T-helper 2 cell treated with Interferon-gamma antibody and Interleukin-4, amounts not matched to agents 5 μg/mL and 100 μg/mL, for 36 hours (primary cell): Measurements from ENCODE around the gene SESTD1.
"Not testable (repeated sequence)": the region's sequence is repeated elsewhere in the genome, so short reads cannot be mapped to it uniquely, and the experiment has no call there.

Experiments used
- DNase-seq: peaks from one replicate; pipeline ENCODE4 v3.0.0; 2021; ENCODE audit warnings: low spot score
- H3K27ac Mint-ChIP-seq: one replicate; pipeline ENCODE4 v1.8.0; 2021; ENCODE audit warnings: mild to moderate bottlenecking, mixed read lengths
- H3K27me3 Mint-ChIP-seq: one replicate; pipeline ENCODE4 v1.8.0; 2021; ENCODE audit warnings: low read depth, mixed read lengths
- H3K36me3 Mint-ChIP-seq: one replicate; pipeline ENCODE4 v1.8.0; 2021; ENCODE audit warnings: low read depth, mixed read lengths
- H3K4me1 Mint-ChIP-seq: one replicate; pipeline ENCODE4 v1.8.0; 2021; ENCODE audit warnings: low read depth, mixed read lengths
- H3K4me3 Mint-ChIP-seq: one replicate; pipeline ENCODE4 v1.8.0; 2022; ENCODE audit warnings: mild to moderate bottlenecking, moderate library complexity, mixed read lengths
- H3K9me3 Mint-ChIP-seq: one replicate; pipeline ENCODE4 v1.8.0; 2021; ENCODE audit warnings: mixed read lengths

SESTD1 gene

DNA sequence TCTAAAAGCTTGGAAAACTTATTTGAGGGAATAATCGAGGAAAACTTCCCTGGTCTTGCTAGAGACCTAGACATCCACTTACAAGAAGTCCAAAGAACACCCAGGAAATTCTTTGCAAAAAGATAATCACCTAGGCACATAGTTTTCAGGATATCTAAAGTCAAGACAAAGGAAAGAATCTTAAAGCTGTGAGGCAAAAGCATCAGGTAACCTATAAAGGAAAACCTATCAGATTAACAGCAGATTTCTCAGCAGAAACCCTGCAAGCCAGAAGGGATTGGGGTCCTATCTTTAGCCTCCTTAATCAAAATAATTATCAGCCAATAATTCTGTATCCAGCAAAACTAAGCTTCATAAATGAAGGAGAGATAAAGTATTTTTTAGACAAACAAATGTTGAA, 56.4 kb downstream of the SESTD1 start:
- not testable (repeated sequence) for H3K4me3 Mint-ChIP-seq, H3K4me1 Mint-ChIP-seq, H3K27ac Mint-ChIP-seq, H3K36me3 Mint-ChIP-seq, DNase-seq, H3K27me3 Mint-ChIP-seq
- H3K9me3 Mint-ChIP-seq, result peaks cover 11% of the 10 kb centered on the region

DNA sequence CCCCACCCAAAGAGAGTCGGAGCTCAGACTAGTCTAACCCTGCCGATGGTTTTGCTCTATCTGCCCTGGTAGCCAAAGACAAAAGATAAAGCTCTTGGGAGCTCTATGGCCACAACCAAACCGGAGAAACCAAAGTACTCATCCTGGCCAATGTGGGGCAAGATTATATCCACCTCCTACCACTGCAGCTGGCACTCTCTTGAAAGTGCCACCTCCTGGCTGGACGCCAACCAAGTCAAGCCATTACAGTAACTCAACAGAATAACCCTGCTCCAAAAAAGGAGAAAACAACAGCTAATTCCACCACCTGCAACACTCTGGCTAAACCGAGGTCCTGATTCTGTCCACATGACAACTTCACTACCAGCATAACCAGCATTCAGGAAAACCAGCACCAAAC, 57.6 kb downstream of the SESTD1 start:
- Mint-ChIP-seq H3K36me3 (peaks cover 2% of the 10 kb centered on the region), H3K4me1 (no peaks in the 10 kb centered on the region), H3K4me3 (no peak overlapping the region), H3K27ac (no peak overlapping the region), H3K27me3 (no peaks in the 10 kb centered on the region), H3K9me3 (peaks cover 20% of the 10 kb centered on the region)
- no peak for DNase-seq

DNA sequence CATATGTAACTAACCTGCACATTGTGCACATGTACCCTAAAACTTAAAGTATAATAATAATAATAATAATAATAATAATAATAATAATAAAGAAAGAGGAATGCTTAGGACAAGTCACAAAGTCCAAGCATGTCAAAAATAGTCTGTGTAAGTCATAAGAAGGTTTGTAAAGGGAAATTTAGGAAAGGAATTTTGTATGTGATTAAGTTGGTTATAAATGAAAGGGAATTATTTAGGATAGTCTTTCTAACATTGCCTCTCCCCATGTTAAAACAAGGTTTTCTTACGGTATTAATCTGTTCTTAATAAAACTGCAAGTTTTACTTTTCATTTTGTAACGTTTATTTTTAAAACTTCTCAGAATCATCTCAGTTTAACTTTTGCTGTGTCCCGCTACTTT, 62.8 kb downstream of the SESTD1 start:
- H3K27ac Mint-ChIP-seq, result no peak overlapping the region
- peaks cover 11% of the 10 kb centered on the region for H3K9me3 Mint-ChIP-seq
- no peak overlapping the region for H3K4me3 Mint-ChIP-seq
- no peaks in the 10 kb centered on the region for H3K4me1 Mint-ChIP-seq
- H3K27me3 Mint-ChIP-seq, result no peaks in the 10 kb centered on the region
- DNase-seq, result no peak
- peaks cover 2% of the 10 kb centered on the region for H3K36me3 Mint-ChIP-seq

DNA sequence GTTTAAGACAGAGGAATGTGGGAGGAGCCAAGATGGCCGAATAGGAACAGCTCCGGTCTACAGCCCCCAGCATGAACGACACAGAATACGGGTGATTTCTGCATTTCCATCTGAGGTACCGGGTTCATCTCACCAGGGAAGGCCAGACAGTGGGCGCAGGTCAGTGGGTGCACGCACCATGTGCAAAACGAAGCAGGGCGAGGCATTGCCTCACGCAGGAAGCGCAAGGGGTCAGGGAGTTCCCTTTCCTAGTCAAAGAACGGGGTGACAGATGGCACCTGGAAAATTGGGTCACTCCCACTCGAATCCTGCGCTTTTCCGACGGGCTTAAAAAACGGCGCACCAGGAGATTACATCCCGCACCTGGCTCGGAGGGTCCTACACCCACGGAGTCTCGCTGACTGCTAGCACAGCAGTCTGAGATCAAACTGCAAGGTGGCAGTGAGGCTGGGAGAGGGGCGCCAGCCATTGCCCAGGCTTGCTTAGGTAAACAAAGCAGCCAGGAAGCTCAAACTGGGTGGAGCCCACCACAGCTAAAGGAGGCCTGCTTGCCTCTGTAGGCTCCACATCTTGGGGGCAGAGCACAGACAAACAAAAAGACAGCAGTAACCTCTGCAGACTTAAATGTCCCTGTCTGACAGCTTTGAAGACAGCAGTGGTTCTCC, 68.6 kb downstream of the SESTD1 start:
- not testable (repeated sequence) for H3K9me3 Mint-ChIP-seq, H3K27ac Mint-ChIP-seq

DNA sequence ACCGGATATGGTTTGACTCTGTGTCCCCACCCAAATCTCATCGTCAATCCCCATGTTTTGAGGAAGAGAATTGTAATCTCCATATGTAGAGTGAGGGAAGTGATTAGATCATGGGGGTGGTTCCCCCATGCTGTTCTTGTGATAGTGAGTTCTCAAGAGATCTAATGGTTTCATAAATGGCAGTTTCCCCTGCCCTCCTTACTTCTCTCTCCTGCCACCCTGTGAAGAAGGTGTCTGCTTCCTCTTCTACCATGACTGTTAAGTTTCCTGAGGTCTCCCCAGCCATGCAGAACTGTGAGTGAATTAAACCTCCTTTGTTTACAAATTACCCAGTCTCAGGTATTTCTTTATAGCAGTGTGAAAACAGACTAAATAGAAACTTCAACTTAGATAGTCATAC, 69.5 kb downstream of the SESTD1 start:
- Mint-ChIP-seq H3K27ac (no peak overlapping the region), H3K36me3 (peaks cover under 1% of the 10 kb centered on the region), H3K4me1 (peaks cover 2% of the 10 kb centered on the region), H3K9me3 (peaks cover 2% of the 10 kb centered on the region), H3K4me3 (no peak overlapping the region), H3K27me3 (no peaks in the 10 kb centered on the region)
- no peak for DNase-seq

More for the DNA sequence above, 68.6 kb downstream of the SESTD1 start:
- H3K36me3 Mint-ChIP-seq, H3K4me1 Mint-ChIP-seq, DNase-seq, H3K4me3 Mint-ChIP-seq, H3K27me3 Mint-ChIP-seq: not testable (repeated sequence)

DNA sequence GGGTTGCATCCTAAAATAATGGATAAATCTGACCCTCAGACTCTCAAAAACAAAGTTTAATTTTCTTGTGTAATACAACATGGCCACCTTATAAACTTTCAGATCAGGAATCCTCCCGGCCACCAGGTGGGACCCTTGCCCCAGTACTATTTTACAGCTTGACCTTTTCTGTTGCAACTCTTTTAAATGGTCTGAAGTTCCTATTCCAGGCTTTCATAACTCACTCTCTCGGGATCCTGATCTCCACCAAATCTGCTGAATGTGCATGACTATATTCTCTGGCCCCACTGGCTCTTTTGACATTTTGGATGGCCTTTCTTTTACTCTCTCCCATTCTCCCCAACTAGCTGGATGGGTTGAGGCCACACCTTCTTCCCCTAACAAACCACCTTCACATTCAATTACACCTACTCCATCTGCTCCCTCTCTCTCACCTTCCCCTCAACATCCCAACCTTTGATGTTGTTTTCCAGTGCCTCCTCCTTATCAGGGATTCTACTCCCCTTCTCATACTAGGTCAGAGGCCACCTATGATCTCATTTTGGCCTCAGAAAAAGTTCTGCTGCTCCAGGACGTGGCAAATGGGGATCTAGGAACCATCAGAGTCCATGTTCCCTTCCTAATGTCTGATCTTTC, 70.8 kb downstream of the SESTD1 start:
- no peak for DNase-seq
- H3K4me3 Mint-ChIP-seq, result no peak overlapping the region
- H3K4me1 Mint-ChIP-seq, result peaks cover 2% of the 10 kb centered on the region
- H3K27me3 Mint-ChIP-seq, result no peaks in the 10 kb centered on the region
- H3K27ac Mint-ChIP-seq, result no peak overlapping the region
- H3K9me3 Mint-ChIP-seq, result peaks cover 13% of the 10 kb centered on the region
- H3K36me3 Mint-ChIP-seq, result peaks cover 10% of the 10 kb centered on the region

DNA sequence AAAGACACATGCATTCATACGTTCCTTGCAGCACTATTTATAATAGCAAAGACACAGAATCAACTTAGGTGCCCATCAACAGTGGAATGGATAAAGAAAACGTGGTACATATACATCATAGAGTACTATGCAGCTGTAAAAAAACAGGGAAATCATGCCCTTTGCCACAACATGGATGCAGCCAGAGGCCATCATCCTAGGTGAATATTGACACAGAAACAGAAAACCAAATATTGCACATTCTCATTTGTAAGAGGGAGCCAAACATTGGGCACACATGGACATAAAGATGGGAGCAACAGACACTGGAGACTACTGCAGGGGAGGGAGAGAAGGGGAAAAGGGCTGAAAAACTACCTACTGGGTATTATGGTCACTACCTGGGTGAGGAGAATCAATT, 73.5 kb downstream of the SESTD1 start:
- Mint-ChIP-seq H3K27me3 (no peaks in the 10 kb centered on the region), H3K4me3 (no peak overlapping the region), H3K27ac (no peak overlapping the region), H3K36me3 (peaks cover 19% of the 10 kb centered on the region), H3K4me1 (peaks cover 3% of the 10 kb centered on the region), H3K9me3 (peaks cover 19% of the 10 kb centered on the region)
- no peak for DNase-seq

DNA sequence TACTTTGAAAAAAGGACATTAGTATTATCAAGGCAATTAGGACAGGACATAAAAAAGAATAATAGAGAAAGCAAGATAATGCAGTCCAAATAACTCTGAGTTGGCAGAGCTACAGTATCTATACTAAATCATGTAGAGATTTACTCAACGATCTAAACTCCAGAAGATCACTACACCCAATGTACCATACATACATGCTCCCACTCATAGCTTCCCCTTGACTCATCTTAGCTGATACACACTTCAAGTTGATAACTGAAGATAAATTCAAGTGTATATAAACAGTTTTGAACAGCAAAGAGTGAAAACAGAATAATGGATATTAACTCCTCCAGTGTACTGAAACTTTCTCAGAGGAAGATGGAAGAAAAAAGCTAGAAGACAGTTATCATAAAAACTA, 78.5 kb downstream of the SESTD1 start:
- no peak for DNase-seq
- H3K4me3 Mint-ChIP-seq, result no peak overlapping the region
- peaks cover 1% of the 10 kb centered on the region for H3K4me1 Mint-ChIP-seq
- no peak overlapping the region for H3K27ac Mint-ChIP-seq
- peaks cover 19% of the 10 kb centered on the region for H3K36me3 Mint-ChIP-seq
- peaks cover 19% of the 10 kb centered on the region for H3K9me3 Mint-ChIP-seq
- H3K27me3 Mint-ChIP-seq, result no peaks in the 10 kb centered on the region

DNA sequence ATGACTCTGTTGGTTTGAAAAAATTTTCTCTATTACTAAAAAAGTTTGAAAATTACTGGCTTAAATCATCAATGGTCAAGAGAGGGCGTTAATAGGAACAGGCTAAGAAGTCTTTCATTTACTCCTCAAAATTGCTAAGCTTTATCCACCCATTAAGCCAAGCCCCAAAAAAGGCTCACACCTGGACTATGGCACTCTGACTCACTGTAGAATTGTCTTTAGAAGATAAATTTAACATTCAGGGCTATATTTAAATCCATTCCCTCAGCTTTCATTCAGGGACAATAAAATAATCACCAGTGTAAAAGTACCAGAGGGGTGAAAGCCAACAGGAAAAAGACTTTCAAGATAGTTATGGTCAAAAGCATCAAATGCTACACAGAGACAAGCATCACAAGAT, 80.0 kb downstream of the SESTD1 start:
- H3K36me3 Mint-ChIP-seq, result peaks cover 22% of the 10 kb centered on the region
- H3K27me3 Mint-ChIP-seq, result no peaks in the 10 kb centered on the region
- no peak overlapping the region for H3K4me3 Mint-ChIP-seq
- no peak for DNase-seq
- no peak overlapping the region for H3K27ac Mint-ChIP-seq
- H3K9me3 Mint-ChIP-seq, result peaks cover 13% of the 10 kb centered on the region
- H3K4me1 Mint-ChIP-seq, result peaks cover 1% of the 10 kb centered on the region

DNA sequence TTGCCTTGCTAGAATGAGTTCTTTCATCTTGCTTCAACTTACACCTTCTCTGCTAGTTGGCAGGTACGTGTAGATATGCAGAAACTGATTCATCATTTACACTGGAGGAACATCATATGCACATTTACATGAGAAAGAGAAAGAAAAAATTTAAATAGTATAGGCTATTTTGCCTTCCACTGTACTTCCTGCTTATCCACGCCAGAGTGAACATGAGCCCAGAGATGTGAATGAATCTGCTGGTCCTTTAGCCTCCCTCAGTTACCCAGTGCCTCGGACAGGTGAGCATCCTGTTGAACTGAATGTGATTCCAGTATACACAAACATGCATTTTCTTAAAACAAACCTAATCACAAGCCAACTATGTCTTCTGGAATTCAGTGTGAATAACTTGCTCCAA, 83.6 kb downstream of the SESTD1 start:
- Mint-ChIP-seq H3K4me3 (no peak overlapping the region), H3K27ac (no peak overlapping the region), H3K36me3 (peaks cover 6% of the 10 kb centered on the region)

DNA sequence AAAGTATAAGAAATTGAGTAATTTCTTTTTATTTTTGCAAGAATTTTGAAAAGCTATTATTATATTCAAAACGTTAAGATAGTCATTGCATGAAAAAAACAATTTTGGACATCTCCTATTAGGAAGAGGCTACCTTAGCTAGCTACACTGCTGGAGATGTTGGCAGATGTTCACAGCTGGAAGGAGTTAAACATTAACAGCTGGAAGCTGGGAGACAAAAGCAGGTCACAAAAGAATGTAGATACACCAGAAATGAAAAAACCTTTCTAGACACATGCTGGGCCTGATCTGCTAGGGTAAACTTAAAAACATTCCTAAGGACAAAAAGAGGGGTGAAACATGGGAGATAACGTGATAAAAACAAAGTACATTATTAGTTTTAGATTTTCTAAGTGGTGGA, 84.4 kb downstream of the SESTD1 start:
- H3K27ac Mint-ChIP-seq, result no peak overlapping the region
- H3K36me3 Mint-ChIP-seq, result peaks cover 6% of the 10 kb centered on the region
- H3K4me1 Mint-ChIP-seq, result no peaks in the 10 kb centered on the region
- H3K4me3 Mint-ChIP-seq, result no peak overlapping the region
- H3K27me3 Mint-ChIP-seq, result no peaks in the 10 kb centered on the region
- no peaks in the 10 kb centered on the region for H3K9me3 Mint-ChIP-seq
- no peak for DNase-seq

More for the DNA sequence above, 83.6 kb downstream of the SESTD1 start:
- DNase-seq, result no peak
- Mint-ChIP-seq H3K9me3 (no peaks in the 10 kb centered on the region), H3K27me3 (no peaks in the 10 kb centered on the region), H3K4me1 (no peaks in the 10 kb centered on the region)

DNA sequence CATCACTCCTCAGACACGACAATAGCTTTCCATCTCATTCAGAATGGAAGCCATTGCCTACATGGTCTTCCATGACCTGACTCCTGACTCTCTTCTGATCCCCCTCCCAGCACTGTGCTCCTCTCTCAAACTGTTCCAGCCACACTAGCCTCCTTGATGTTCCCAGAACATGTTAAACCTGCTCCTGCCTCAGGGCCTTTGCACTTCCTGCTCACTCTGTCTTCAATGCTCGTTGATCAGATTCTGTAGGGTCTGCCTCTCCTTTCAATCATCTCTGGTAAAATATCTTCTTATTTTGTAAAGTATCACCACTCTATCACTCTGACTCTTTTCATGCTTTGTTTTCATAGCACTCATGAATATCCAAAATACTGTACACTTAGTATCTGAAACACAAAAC, 84.9 kb downstream of the SESTD1 start:
- Mint-ChIP-seq H3K27me3 (no peaks in the 10 kb centered on the region), H3K36me3 (peaks cover 6% of the 10 kb centered on the region), H3K4me3 (no peak overlapping the region), H3K4me1 (no peaks in the 10 kb centered on the region), H3K27ac (no peak overlapping the region), H3K9me3 (no peaks in the 10 kb centered on the region)
- no peak for DNase-seq

DNA sequence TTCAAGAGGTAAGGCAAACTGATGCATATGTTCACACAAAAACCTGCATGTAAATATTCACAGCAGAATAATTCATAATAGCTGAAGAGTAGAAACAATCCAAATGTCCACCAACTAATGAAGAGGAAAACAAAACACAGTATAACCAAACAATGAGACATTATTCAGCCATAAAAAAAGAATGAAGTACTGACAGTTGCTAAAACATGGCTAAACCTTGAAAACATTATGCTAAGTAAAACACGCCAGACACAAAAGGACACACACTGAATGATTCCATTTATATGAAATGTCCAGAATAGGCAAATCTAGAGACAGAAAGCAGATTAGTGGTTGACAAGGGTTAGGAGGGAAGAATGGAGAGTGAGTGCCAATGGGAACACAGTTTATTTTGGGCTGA, 86.9 kb downstream of the SESTD1 start:
- H3K4me1 Mint-ChIP-seq, result no peaks in the 10 kb centered on the region
- H3K9me3 Mint-ChIP-seq, result no peaks in the 10 kb centered on the region
- no peak overlapping the region for H3K4me3 Mint-ChIP-seq
- H3K27me3 Mint-ChIP-seq, result no peaks in the 10 kb centered on the region
- DNase-seq, result no peak
- peaks cover 6% of the 10 kb centered on the region for H3K36me3 Mint-ChIP-seq
- H3K27ac Mint-ChIP-seq, result no peak overlapping the region

DNA sequence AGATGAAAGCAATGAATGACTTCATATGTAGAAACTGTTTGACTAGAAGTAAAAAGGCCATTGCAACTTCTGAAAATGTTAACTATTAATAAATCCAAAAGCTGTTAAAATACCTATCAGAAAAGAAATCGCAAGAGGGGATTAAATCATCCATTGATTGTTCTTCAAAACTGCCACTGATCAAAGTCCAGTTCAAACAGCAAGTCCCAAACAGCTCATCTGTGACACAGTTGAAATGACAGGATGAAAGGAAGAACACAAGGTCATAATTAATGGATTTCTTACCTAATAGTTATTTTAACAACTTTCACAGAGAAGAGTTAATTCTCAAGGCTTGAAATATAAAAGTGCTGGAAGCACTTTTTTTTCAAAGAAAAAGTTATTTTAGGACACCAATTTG, 90.4 kb downstream of the SESTD1 start:
- Mint-ChIP-seq H3K4me3 (no peak overlapping the region), H3K27ac (no peak overlapping the region), H3K36me3 (peaks cover 1% of the 10 kb centered on the region), H3K9me3 (no peaks in the 10 kb centered on the region), H3K27me3 (no peaks in the 10 kb centered on the region), H3K4me1 (no peaks in the 10 kb centered on the region)
- DNase-seq, result no peak

DNA sequence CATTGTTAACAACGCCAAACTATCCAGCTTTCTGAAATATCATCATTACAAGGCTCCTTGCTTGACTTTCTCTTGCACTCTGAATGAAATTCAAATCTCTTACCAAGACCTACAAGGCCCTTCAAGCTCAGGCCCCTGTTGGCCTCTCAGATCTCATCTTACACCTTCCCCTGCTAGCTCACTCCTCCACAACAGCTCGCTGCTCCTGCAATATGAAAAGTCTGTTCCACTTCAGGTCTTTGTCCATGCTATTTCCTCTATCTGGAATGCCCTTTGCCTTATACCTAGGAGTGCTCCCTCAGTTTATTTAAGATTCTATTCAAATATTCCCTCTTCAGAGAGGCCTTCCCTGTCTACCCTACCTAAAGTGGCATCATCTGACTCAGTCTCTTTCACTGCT, 91.7 kb downstream of the SESTD1 start:
- no peaks in the 10 kb centered on the region for H3K27me3 Mint-ChIP-seq

More for the DNA sequence above, 91.7 kb downstream of the SESTD1 start:
- H3K9me3 Mint-ChIP-seq, result no peaks in the 10 kb centered on the region
- H3K4me3 Mint-ChIP-seq, result no peak overlapping the region
- no peak overlapping the region for H3K27ac Mint-ChIP-seq
- peaks cover 1% of the 10 kb centered on the region for H3K36me3 Mint-ChIP-seq
- H3K4me1 Mint-ChIP-seq, result no peaks in the 10 kb centered on the region
- DNase-seq, result no peak
